ENCODE data around the gene PIH1D1.

DNA sequence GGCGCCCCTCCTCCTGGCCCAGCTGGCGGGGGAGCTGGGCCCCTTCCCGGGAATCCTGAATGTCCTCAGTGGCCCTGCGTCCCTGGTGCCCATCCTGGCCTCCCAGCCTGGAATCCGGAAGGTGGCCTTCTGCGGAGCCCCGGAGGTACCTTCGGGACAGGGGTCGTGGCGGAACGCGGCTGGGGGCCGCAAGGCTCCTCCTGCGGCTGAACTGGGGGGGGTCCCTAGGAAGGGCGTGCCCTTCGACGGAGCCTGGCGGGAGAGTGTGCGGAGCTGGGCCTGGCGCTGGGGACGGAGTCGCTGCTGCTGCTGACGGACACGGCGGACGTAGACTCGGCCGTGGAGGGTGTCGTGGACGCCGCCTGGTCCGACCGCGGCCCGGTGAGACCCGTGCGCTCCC is 10.0 kb upstream of the PIH1D1 start:
- TF ChIP-seq, protein P1, sequence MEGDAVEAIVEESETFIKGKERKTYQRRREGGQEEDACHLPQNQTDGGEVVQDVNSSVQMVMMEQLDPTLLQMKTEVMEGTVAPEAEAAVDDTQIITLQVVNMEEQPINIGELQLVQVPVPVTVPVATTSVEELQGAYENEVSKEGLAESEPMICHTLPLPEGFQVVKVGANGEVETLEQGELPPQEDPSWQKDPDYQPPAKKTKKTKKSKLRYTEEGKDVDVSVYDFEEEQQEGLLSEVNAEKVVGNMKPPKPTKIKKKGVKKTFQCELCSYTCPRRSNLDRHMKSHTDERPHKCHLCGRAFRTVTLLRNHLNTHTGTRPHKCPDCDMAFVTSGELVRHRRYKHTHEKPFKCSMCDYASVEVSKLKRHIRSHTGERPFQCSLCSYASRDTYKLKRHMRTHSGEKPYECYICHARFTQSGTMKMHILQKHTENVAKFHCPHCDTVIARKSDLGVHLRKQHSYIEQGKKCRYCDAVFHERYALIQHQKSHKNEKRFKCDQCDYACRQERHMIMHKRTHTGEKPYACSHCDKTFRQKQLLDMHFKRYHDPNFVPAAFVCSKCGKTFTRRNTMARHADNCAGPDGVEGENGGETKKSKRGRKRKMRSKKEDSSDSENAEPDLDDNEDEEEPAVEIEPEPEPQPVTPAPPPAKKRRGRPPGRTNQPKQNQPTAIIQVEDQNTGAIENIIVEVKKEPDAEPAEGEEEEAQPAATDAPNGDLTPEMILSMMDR (IDR thresholded peaks at IDR 0.05) = no peak
- TF ChIP-seq POLR2A (IDR thresholded peaks at IDR 0.05) = no peak
